ENCODE data around the gene HMG20A.

HMG20A gene

GRCh38 chr15:77384086-77384485 lies 36.6 kb upstream of the HMG20A start:
- DNase-seq (ENCODE audit: low spot score) = no peak
- in situ Hi-C loops (cut with MboI; ENCODE audit: low sequenced_read_pairs, unreplicated experiment) = no loop called here
- TF ChIP-seq, protein P1, sequence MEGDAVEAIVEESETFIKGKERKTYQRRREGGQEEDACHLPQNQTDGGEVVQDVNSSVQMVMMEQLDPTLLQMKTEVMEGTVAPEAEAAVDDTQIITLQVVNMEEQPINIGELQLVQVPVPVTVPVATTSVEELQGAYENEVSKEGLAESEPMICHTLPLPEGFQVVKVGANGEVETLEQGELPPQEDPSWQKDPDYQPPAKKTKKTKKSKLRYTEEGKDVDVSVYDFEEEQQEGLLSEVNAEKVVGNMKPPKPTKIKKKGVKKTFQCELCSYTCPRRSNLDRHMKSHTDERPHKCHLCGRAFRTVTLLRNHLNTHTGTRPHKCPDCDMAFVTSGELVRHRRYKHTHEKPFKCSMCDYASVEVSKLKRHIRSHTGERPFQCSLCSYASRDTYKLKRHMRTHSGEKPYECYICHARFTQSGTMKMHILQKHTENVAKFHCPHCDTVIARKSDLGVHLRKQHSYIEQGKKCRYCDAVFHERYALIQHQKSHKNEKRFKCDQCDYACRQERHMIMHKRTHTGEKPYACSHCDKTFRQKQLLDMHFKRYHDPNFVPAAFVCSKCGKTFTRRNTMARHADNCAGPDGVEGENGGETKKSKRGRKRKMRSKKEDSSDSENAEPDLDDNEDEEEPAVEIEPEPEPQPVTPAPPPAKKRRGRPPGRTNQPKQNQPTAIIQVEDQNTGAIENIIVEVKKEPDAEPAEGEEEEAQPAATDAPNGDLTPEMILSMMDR (IDR thresholded peaks at IDR 0.05; ENCODE audit: borderline replicate concordance, control extremely low read depth, extremely low read depth, insufficient read depth, missing control alignments) = no peak

DNA sequence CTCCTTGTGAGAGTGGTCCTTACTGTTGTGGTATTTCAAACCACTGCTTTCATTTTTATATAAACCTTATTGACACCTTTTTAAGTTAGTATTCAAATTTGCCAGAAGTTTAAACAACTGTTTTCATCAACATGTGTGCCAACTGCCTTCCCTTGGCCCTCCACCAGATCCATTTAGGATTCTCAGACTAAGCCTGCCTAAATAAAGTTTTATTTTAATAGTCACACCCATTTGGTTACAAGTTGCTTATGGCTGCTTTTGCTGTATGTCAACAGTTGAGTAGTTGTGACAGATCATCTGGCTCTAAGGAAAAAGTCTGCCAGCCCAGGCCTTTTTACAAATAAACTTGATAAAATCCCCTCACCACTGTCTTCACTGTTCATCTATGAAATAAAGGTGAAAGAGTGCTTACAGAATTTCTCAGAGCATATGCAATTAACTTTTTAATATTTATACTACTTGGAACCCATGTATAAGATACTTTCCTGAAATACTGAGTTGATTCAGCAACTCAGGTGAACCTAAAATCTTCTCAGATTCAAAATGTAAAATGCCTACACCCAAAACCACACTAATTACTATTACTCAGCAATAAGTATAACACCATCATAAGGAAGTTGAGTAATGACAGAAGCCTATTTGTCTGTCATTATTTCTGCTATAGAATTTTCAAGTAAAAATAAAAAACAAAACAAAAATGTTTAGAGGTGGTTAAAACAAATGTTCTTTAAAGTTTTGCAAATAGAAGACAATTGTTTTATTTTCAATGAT lies 35.9 kb upstream of the HMG20A start:
- TF ChIP-seq, protein P1 (IDR thresholded peaks at IDR 0.05; ENCODE audit: borderline replicate concordance, control extremely low read depth, extremely low read depth, insufficient read depth, missing control alignments) = no peak
- in situ Hi-C loops (cut with MboI; ENCODE audit: low sequenced_read_pairs, unreplicated experiment) = no loop called here
- no peak for DNase-seq (ENCODE audit: low spot score)

GRCh38 chr15:77386626-77387025 lies 34.1 kb upstream of the HMG20A start:
- TF ChIP-seq, protein P1 (IDR thresholded peaks at IDR 0.05; ENCODE audit: borderline replicate concordance, control extremely low read depth, extremely low read depth, insufficient read depth, missing control alignments) = no peak
- in situ Hi-C loops (cut with MboI; ENCODE audit: low sequenced_read_pairs, unreplicated experiment) = no loop called here
- no peak for DNase-seq (ENCODE audit: low spot score)

DNA sequence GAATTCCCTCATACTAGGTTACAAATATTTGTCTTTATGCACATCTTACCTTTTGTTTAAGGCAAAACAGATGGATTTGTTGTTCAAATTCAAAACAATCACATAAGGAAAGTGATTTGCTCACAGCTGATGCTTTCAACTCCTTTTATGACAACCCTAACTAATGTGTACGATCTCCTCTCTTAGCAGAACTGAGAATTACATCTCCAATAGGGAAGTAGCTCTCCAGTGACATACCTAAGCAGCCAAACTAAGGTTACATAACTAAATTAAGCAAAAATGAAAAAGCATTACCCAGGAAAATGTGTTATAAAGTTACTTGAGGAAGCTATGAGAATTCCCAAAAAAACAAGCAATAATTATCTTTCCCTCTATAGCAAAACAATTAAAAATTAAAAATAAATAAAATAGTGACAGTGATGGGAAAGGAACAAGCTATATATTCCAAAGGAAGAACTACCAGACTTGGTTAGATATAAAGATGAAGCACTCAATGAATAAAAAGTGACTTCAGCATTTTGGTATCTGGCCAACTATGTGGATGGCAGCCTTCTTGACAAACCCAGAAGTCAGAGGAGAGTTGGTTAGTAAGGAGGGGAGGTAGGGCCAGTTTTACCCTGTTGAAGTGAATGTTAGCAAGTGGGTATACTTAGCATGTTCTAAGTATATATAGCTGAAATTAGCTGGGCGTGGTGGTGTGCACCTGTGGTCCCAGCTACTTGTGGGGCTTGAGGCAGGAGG lies 33.2 kb upstream of the HMG20A start:
- in situ Hi-C loops (cut with MboI; ENCODE audit: low sequenced_read_pairs, unreplicated experiment) = no loop called here
- TF ChIP-seq, protein P1 (IDR thresholded peaks at IDR 0.05; ENCODE audit: borderline replicate concordance, control extremely low read depth, extremely low read depth, insufficient read depth, missing control alignments) = no peak
- DNase-seq (ENCODE audit: low spot score) = no peak

GRCh38 chr15:77391372-77391951 lies 29.2 kb upstream of the HMG20A start:
- no peak for DNase-seq (ENCODE audit: low spot score)
- TF ChIP-seq, protein P1 (IDR thresholded peaks at IDR 0.05; ENCODE audit: borderline replicate concordance, control extremely low read depth, extremely low read depth, insufficient read depth, missing control alignments) = no peak

GRCh38 chr15:77392762-77393470 lies 27.8 kb upstream of the HMG20A start:
- no peak for DNase-seq (ENCODE audit: low spot score)
- in situ Hi-C loops (cut with MboI; ENCODE audit: low sequenced_read_pairs, unreplicated experiment) = no loop called here
- TF ChIP-seq, protein P1 (IDR thresholded peaks at IDR 0.05; ENCODE audit: borderline replicate concordance, control extremely low read depth, extremely low read depth, insufficient read depth, missing control alignments) = no peak

More at GRCh38 chr15:77391372-77391951, 29.2 kb upstream of the HMG20A start:
- in situ Hi-C loops (cut with MboI; ENCODE audit: low sequenced_read_pairs, unreplicated experiment) = no loop called here
